RWPE2 (cell line): ENCODE measurements around the gene CDS1.
A peak's percentile ranks its signal among the peaks of the same experiment; 100 is the strongest.
"Not testable (repeated sequence)": the region's sequence is repeated elsewhere in the genome, so short reads cannot be mapped to it uniquely, and the experiment has no call there.

ENCODE experiments used
- ATAC-seq: fragments of 200-7000 bp; cut with Tn5 transposase; 3 replicates; pipeline ENCODE4 v1.9.1; 2021; ENCODE audit warnings: low read depth
- DNase-seq: peaks from one replicate; pipeline ENCODE4 v3.0.0-alpha.2; 2020; ENCODE audit warnings: low spot score
- H3K27ac ChIP-seq: fragments of 450-650 bp; 2 replicates; pipeline ENCODE4 v1.5.1; 2017; ENCODE audit warnings: mild to moderate bottlenecking; ENCODE audit not compliant: poor library complexity, severe bottlenecking
- H3K27me3 ChIP-seq: fragments of 250-450 bp; sonication (Bioruptor Pico); 2 replicates; pipeline ENCODE4 v1.5.1; 2021; ENCODE audit warnings: mild to moderate bottlenecking, moderate library complexity; ENCODE audit not compliant: insufficient read depth, poor library complexity, severe bottlenecking
- H3K36me3 ChIP-seq: fragments of 250-450 bp; sonication (Bioruptor Pico); 2 replicates; pipeline ENCODE4 v1.5.1; 2020; ENCODE audit warnings: low read depth, mild to moderate bottlenecking, moderate library complexity
- H3K4me1 ChIP-seq: fragments of 250-450 bp; sonication (Bioruptor Pico); 2 replicates; pipeline ENCODE4 v1.5.1; 2021; ENCODE audit warnings: mild to moderate bottlenecking, moderate library complexity; ENCODE audit not compliant: insufficient read depth, poor library complexity, severe bottlenecking
- H3K4me3 ChIP-seq: fragments of 250-450 bp; sonication (Bioruptor Pico); 2 replicates; pipeline ENCODE4 v1.5.1; 2021; ENCODE audit warnings: mild to moderate bottlenecking, moderate library complexity; ENCODE audit not compliant: severe bottlenecking
- H3K9me3 ChIP-seq: fragments of 250-450 bp; sonication (Bioruptor Pico); 2 replicates; pipeline ENCODE4 v1.5.1; 2021; ENCODE audit warnings: mild to moderate bottlenecking, moderate library complexity; ENCODE audit not compliant: severe bottlenecking
- CTCF ChIP-seq: fragments of 450-650 bp; IDR thresholded peaks from one replicate; pipeline ENCODE4 v1.5.1; 2017; ENCODE audit warnings: mild to moderate bottlenecking, moderate library complexity; ENCODE audit not compliant: poor library complexity, severe bottlenecking

Gene CDS1

GRCh38 chr4:84680956-84681355, 98.0 kb downstream of the CDS1 start:
- H3K4me1 ChIP-seq, result no peaks in the 10 kb centered on the region
- no peaks in the 10 kb centered on the region for H3K9me3 ChIP-seq
- no peak for TF ChIP-seq CTCF
- DNase-seq, result no peak
- H3K4me3 ChIP-seq, result no peak overlapping the region
- H3K27ac ChIP-seq, result no peak overlapping the region
- no peaks in the 10 kb centered on the region for H3K27me3 ChIP-seq
- peaks cover 83% of the 10 kb centered on the region for H3K36me3 ChIP-seq
- no peak for ATAC-seq

- Histone ChIP-seq H3K4me3 (no peak overlapping the region), H3K9me3 (no peaks in the 10 kb centered on the region), H3K36me3 (peaks cover 77% of the 10 kb centered on the region), H3K27ac (no peak overlapping the region), H3K27me3 (no peaks in the 10 kb centered on the region), H3K4me1 (no peaks in the 10 kb centered on the region)
- TF ChIP-seq CTCF, result no peak
- DNase-seq, result no peak
- ATAC-seq, result peak; percentile 61
These were observed 98.8 kb downstream of the CDS1 start for GRCh38 chr4:84681486-84682274.

- not testable (repeated sequence) for H3K9me3 ChIP-seq, ATAC-seq, H3K27me3 ChIP-seq, H3K4me1 ChIP-seq, H3K4me3 ChIP-seq, H3K27ac ChIP-seq, DNase-seq
- H3K36me3 ChIP-seq, result peaks cover 77% of the 10 kb centered on the region
These were observed 99.7 kb downstream of the CDS1 start for GRCh38 chr4:84682661-84683060.

GRCh38 chr4:84683064-84683850, 100.3 kb downstream of the CDS1 start:
- H3K27ac ChIP-seq, result no peak overlapping the region
- peaks cover 80% of the 10 kb centered on the region for H3K36me3 ChIP-seq
- no peaks in the 10 kb centered on the region for H3K9me3 ChIP-seq
- H3K27me3 ChIP-seq, result no peaks in the 10 kb centered on the region
- TF ChIP-seq CTCF, result no peak
- ATAC-seq (no peak), DNase-seq (no peak)
- H3K4me3 ChIP-seq, result no peak overlapping the region
- no peaks in the 10 kb centered on the region for H3K4me1 ChIP-seq

GRCh38 chr4:84684361-84684760, 101.4 kb downstream of the CDS1 start:
- H3K27me3 ChIP-seq, result no peaks in the 10 kb centered on the region
- ATAC-seq (no peak), DNase-seq (no peak)
- no peaks in the 10 kb centered on the region for H3K4me1 ChIP-seq
- H3K36me3 ChIP-seq, result peaks cover 80% of the 10 kb centered on the region
- H3K4me3 ChIP-seq, result no peak overlapping the region
- no peaks in the 10 kb centered on the region for H3K9me3 ChIP-seq
- no peak for TF ChIP-seq CTCF
- H3K27ac ChIP-seq, result no peak overlapping the region
